Measurements from ENCODE around the gene NEURL1.

GRCh38 chr10:103581499-103581898, 88.0 kb downstream of the NEURL1 start:
- TF ChIP-seq, protein P1, sequence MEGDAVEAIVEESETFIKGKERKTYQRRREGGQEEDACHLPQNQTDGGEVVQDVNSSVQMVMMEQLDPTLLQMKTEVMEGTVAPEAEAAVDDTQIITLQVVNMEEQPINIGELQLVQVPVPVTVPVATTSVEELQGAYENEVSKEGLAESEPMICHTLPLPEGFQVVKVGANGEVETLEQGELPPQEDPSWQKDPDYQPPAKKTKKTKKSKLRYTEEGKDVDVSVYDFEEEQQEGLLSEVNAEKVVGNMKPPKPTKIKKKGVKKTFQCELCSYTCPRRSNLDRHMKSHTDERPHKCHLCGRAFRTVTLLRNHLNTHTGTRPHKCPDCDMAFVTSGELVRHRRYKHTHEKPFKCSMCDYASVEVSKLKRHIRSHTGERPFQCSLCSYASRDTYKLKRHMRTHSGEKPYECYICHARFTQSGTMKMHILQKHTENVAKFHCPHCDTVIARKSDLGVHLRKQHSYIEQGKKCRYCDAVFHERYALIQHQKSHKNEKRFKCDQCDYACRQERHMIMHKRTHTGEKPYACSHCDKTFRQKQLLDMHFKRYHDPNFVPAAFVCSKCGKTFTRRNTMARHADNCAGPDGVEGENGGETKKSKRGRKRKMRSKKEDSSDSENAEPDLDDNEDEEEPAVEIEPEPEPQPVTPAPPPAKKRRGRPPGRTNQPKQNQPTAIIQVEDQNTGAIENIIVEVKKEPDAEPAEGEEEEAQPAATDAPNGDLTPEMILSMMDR (IDR thresholded peaks at IDR 0.05) = no peak
- TF ChIP-seq EP300 (IDR thresholded peaks at IDR 0.05) (no peak), POLR2AphosphoS5 (IDR thresholded peaks at IDR 0.05) (no peak), POLR2A (IDR thresholded peaks at IDR 0.05) (no peak)

Data from stomach (tissue), 4 donors.